GM23248 (cell line): ENCODE results near the gene TSHZ2.

ENCODE experiments used
- EZH2 ChIP-seq: fragments of 200-600 bp; sonication (generic); IDR thresholded peaks from 2 replicates; pipeline ENCODE4 v1.6.1; 2018; ENCODE audit warnings: antibody characterized with exemption, mild to moderate bottlenecking; ENCODE audit not compliant: insufficient read depth, poor library complexity, severe bottlenecking
- EZH2phosphoT487 ChIP-seq: fragments of 200-600 bp; sonication (generic); IDR thresholded peaks from 2 replicates; pipeline ENCODE4 v1.6.1; 2018; ENCODE audit warnings: antibody characterized with exemption, moderate library complexity, mild to moderate bottlenecking, low read depth; ENCODE audit not compliant: insufficient read depth

- no peak for TF ChIP-seq EZH2
- no peak for TF ChIP-seq EZH2phosphoT487
Observed at GRCh38 chr20:53183181-53183580, 211.0 kb downstream of the TSHZ2 start.
